ENCODE data around the gene S100A1. TPM values are rescaled to one million over a fixed set of nuclear protein-coding genes. Genes with fewer than 3 reads are reported as not detected.
"Not testable (repeated sequence)": the region's sequence is repeated elsewhere in the genome, so short reads cannot be mapped to it uniquely, and the experiment has no call there.

Gene S100A1
- total RNA-seq, 3 donors from 2014 or later: 0.20 to 5.6 (median 2.4) TPM

DNA sequence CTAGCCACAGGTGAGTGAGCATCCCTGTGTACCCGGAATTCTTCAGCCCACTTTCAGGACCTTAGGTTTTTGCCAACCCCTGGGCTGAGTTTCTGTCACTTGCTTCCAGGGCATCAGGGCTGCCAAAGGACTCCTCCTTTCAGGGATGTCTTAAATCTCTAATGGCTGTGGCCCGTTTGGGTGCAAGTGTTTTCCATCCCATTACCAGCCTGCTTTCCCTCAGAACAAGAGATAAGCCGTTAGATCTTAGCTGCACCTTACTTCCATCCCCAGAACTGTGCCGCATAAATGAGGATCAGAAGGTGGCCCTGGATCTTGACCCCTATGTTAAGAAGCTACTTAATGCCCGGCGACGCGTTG, 30.9 kb downstream of the S100A1 start:
- peak overlapping the region; percentile 33 for H3K4me3 ChIP-seq
- DNase-seq (no peak), ATAC-seq (no peak)
- TF ChIP-seq, protein P1, sequence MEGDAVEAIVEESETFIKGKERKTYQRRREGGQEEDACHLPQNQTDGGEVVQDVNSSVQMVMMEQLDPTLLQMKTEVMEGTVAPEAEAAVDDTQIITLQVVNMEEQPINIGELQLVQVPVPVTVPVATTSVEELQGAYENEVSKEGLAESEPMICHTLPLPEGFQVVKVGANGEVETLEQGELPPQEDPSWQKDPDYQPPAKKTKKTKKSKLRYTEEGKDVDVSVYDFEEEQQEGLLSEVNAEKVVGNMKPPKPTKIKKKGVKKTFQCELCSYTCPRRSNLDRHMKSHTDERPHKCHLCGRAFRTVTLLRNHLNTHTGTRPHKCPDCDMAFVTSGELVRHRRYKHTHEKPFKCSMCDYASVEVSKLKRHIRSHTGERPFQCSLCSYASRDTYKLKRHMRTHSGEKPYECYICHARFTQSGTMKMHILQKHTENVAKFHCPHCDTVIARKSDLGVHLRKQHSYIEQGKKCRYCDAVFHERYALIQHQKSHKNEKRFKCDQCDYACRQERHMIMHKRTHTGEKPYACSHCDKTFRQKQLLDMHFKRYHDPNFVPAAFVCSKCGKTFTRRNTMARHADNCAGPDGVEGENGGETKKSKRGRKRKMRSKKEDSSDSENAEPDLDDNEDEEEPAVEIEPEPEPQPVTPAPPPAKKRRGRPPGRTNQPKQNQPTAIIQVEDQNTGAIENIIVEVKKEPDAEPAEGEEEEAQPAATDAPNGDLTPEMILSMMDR (IDR thresholded peaks at IDR 0.05): no peak
- no peaks in the 10 kb centered on the region for H3K9me3 ChIP-seq
- H3K4me1 ChIP-seq (ENCODE audit: low read depth): peaks cover 8% of the 10 kb centered on the region
- H3K36me3 ChIP-seq (ENCODE audit: low read depth): peaks cover 6% of the 10 kb centered on the region
- intact Hi-C loops (cut with DNase I, micrococcal nuclease): no loop called here

DNA sequence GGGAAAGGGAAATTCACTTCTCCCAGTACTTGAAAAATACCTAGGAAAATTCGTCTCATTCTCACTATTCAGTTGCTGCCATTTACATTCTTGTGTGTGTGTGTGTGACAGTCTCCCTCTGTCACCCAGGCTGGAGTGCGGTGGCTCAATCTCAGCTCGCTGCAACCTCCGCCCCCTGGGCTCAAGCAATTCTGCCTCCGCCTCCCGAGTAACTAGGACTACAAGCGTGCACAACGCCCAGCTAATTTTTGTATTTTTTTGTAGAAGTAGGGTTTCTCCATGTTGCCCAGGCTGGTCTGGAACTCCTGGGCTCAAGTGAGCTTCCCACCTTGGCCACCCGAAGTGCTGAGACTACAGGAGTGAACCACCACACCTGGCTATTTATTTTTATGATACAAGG, 31.4 kb downstream of the S100A1 start:
- intact Hi-C loops (cut with DNase I, micrococcal nuclease): no loop called here

DNA sequence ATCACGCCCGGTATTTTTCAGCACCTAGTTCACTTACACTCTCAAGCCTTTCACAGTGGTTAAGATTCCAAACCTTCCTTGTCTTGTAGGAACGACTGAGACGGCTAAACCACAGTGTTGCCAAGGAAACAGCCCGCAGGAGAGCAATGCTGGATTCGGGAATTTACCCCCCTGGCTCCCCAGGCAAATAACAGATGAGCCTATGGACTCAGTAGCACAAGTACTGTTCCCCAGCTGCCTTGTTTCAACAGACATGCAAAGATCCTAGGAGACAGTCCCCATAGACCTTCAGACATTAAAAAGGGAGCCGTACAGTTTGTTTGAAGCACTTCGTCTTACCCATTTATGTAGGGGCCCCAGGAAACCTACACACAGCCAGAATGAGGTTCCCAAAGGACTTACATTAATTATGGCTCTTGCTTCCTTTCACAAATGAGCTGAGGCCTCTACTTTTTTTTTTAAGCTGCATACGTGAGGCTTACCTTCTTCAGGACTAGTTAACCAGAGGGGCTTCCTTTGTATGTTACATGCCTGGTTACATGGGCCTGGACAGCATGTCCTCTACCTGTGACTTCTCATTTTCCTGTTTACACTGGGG, 33.0 kb downstream of the S100A1 start:
- TF ChIP-seq, protein P1 (IDR thresholded peaks at IDR 0.05): no peak
- H3K4me3 ChIP-seq: no peak overlapping the region
- H3K36me3 ChIP-seq (ENCODE audit: low read depth): peaks cover 6% of the 10 kb centered on the region
- no peaks in the 10 kb centered on the region for H3K9me3 ChIP-seq
- no peak for ATAC-seq
- intact Hi-C loops (cut with DNase I, micrococcal nuclease): no loop called here
- DNase-seq: no peak
- H3K4me1 ChIP-seq (ENCODE audit: low read depth): peaks cover 8% of the 10 kb centered on the region

More for the DNA sequence above, 31.4 kb downstream of the S100A1 start:
- Histone ChIP-seq H3K4me1 (ENCODE audit: low read depth) (peaks cover 8% of the 10 kb centered on the region), H3K4me3 (no peak overlapping the region), H3K36me3 (ENCODE audit: low read depth) (peaks cover 6% of the 10 kb centered on the region), H3K9me3 (no peaks in the 10 kb centered on the region)
- TF ChIP-seq, protein P1 (IDR thresholded peaks at IDR 0.05): no peak
- ATAC-seq (no peak), DNase-seq (peak in 1 of 3 donors; percentile 27)

DNA sequence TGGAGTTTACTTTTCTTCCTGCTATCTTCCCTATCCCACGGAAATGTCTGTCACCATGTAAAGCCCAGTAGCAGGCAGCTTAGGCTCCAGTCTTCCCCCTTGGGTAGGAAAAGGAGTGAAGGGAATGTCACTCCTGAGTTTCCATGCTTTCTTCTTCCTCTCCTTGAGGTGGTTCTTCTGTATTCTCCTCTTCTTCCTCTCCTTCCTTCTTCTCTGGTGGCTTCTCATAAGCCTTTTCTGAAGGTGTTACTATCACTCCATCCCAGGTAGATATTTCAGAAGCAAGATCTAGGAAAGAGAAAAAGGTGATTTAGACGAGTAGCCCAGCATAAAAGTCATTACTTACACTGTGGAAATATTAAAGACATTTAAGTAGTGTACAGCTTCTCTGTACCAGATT, 34.0 kb downstream of the S100A1 start:
- TF ChIP-seq, protein P1 (IDR thresholded peaks at IDR 0.05): no peak
- Histone ChIP-seq H3K4me3 (no peak overlapping the region), H3K9me3 (no peaks in the 10 kb centered on the region), H3K4me1 (ENCODE audit: low read depth) (peaks cover 8% of the 10 kb centered on the region), H3K36me3 (ENCODE audit: low read depth) (peaks cover 6% of the 10 kb centered on the region)
- DNase-seq: no peak
- ATAC-seq: no peak
- intact Hi-C loops (cut with DNase I, micrococcal nuclease): no loop called here

DNA sequence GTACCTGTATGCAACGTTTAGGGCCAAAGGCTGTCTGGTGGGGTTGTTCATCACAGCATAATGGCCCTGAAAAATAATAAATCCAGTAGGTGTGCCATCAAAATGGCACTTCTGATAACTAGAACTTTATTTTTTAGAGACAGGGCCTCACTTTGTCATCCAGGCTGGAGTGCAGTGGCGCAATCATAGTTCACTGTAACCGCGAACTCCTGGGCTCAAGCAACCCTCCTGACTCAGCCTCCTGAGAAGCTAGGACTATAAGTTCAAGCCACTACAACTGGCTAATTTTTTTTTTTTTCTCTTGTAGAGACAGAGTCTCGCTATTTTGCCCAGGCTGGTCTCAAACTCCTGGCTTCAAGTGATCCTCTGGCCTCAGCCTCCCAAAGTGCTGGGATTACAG, 35.0 kb downstream of the S100A1 start:
- DNase-seq (peak in 1 of 3 donors; percentile 1), ATAC-seq (no peak)
- TF ChIP-seq, protein P1 (IDR thresholded peaks at IDR 0.05): no peak
- Histone ChIP-seq H3K4me1 (ENCODE audit: low read depth) (peaks cover 11% of the 10 kb centered on the region), H3K4me3 (no peak overlapping the region), H3K36me3 (ENCODE audit: low read depth) (peaks cover 6% of the 10 kb centered on the region), H3K9me3 (no peaks in the 10 kb centered on the region)
- intact Hi-C loops (cut with DNase I, micrococcal nuclease): no loop called here

DNA sequence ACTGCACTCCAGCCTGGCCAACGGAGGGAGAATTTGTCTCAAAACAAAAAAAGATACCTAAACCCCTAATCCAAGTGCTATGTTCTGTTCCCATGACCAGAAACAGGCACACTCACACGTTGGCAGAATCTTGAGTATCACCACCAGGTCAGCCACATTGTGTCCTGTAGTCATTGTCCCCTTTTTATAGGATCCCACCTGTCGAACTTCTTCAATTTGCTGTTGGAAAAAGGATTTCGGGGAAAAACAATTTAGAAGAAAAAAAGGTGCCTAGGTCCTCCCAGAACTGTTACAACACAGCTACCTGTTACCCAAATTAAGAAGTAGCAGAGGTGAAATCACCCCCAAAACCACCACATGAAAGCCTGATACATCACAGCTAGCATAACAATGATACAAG, 39.2 kb downstream of the S100A1 start:
- intact Hi-C loops (cut with DNase I, micrococcal nuclease): no loop called here
- H3K4me1 ChIP-seq (ENCODE audit: low read depth): peaks cover 22% of the 10 kb centered on the region
- no peak overlapping the region for H3K4me3 ChIP-seq
- no peaks in the 10 kb centered on the region for H3K9me3 ChIP-seq
- ATAC-seq (no peak), DNase-seq (peak in 1 of 3 donors; percentile 1)
- no peaks in the 10 kb centered on the region for H3K36me3 ChIP-seq (ENCODE audit: low read depth)
- TF ChIP-seq, protein P1 (IDR thresholded peaks at IDR 0.05): no peak

DNA sequence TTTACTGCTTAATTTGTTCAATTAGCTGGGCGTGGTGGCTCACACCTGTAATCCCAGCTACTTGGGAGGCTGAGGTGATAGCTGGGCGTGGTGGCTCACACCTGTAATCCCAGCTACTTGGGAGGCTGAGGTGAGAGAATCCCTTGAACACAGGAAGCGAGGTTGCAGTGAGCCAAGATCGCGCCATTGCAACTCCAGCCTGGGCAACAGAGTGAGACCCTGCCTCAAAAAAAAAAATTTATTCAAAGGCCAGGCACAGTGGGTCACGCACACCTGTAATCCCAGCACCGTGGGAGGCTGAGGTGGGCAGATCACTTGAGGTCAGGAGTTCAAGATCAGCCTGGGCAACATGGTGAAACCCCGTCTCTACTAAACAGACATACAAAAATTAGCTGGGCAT, 40.4 kb downstream of the S100A1 start:
- ATAC-seq; H3K36me3 ChIP-seq (ENCODE audit: low read depth); H3K4me3 ChIP-seq; H3K9me3 ChIP-seq; intact Hi-C loops (cut with DNase I, micrococcal nuclease): not testable (repeated sequence)
- peaks cover 22% of the 10 kb centered on the region for H3K4me1 ChIP-seq (ENCODE audit: low read depth)
- peak in 1 of 3 donors; percentile 42 for DNase-seq

Measured in mucosa of descending colon (tissue), 3 donors.